Measurements from ENCODE around the gene MAFF.

The MAFF gene

DNA sequence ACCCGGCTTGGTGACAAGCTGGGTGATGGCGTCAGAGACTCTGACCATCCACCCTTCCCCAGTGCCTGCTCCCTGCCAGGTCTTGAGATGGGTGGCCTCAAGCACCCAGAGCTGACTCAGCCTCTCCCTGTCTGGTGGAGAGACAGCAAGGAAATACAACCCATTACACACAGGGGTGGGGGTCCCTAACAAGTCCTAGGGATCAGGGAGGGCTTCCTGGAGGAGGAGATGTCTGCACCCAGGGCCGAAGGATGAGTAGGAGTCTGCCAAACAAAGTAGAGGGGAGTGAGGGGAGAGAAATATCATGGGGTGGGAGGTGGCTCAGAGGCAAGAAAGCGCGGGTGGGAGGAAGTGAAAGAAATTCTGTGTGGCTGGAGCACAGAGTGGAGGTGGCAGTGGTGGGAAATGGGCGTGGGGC, 6.8 kb downstream of the MAFF start:
- TF ChIP-seq, protein P1, sequence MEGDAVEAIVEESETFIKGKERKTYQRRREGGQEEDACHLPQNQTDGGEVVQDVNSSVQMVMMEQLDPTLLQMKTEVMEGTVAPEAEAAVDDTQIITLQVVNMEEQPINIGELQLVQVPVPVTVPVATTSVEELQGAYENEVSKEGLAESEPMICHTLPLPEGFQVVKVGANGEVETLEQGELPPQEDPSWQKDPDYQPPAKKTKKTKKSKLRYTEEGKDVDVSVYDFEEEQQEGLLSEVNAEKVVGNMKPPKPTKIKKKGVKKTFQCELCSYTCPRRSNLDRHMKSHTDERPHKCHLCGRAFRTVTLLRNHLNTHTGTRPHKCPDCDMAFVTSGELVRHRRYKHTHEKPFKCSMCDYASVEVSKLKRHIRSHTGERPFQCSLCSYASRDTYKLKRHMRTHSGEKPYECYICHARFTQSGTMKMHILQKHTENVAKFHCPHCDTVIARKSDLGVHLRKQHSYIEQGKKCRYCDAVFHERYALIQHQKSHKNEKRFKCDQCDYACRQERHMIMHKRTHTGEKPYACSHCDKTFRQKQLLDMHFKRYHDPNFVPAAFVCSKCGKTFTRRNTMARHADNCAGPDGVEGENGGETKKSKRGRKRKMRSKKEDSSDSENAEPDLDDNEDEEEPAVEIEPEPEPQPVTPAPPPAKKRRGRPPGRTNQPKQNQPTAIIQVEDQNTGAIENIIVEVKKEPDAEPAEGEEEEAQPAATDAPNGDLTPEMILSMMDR (IDR thresholded peaks at IDR 0.05; ENCODE audit: low read depth, low read length), result no peak
- no peak for DNase-seq
- H3K36me3 ChIP-seq, result no peaks in the 10 kb centered on the region
- no peak overlapping the region for H3K27ac ChIP-seq
- H3K9me3 ChIP-seq (ENCODE audit: severe bottlenecking), result no peaks in the 10 kb centered on the region
- H3K4me3 ChIP-seq (ENCODE audit: low read depth, low read length), result no peak overlapping the region
- no peaks in the 10 kb centered on the region for H3K27me3 ChIP-seq (ENCODE audit: insufficient read depth, low read depth, severe bottlenecking)

DNA sequence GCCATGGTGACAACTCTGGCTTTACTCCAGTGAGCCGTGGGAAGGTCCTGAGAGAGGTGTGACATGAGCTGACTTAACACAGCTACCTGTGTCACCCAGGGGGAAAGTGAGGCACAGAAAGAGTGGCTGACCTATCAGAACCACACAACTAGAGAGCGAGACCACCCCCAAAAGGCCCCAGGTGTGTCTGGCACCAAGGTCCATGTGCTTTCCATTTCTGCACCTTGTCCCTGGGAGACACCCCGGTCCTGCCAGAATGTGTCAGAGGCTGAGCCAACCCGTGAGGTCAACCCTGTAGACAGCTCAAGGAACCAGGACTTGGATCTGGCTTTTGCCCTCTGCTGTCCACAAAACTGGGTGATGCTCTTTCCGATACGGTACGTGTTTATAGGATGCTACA, 9.8 kb downstream of the MAFF start:
- DNase-seq, result no peak
- H3K27ac ChIP-seq, result no peak overlapping the region
- H3K9me3 ChIP-seq (ENCODE audit: severe bottlenecking), result no peaks in the 10 kb centered on the region
- no peaks in the 10 kb centered on the region; the same call in 1 of the 2 replicates for H3K36me3 ChIP-seq
- TF ChIP-seq, protein P1 (IDR thresholded peaks at IDR 0.05; ENCODE audit: low read depth, low read length), result no peak
- no peak overlapping the region for H3K4me3 ChIP-seq (ENCODE audit: low read depth, low read length)
- no peaks in the 10 kb centered on the region for H3K27me3 ChIP-seq (ENCODE audit: insufficient read depth, low read depth, severe bottlenecking)

DNA sequence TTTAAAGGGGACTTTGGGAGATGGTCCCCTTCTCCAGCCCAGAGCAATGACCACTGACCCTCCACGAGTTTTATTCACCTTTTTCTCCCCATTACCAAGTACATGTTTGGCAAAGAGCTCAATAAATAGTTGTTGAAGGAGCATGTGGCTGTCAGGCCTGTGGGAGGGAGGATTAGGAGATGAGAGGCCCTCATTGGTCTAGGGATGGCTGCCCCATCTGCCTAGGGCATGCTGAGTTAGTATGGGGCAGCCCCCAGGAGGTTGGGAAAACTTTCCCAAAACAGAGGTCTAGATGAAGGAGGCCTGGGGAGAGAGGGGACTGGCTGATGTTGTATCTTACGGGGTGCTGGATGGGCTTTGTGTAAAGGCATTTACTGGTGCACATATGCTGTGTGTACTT, 10.6 kb downstream of the MAFF start:
- H3K27ac ChIP-seq, result no peak overlapping the region
- H3K36me3 ChIP-seq, result no peaks in the 10 kb centered on the region; the same call in 1 of the 2 replicates
- TF ChIP-seq, protein P1 (IDR thresholded peaks at IDR 0.05; ENCODE audit: low read depth, low read length), result no peak
- DNase-seq, result no peak
- no peaks in the 10 kb centered on the region for H3K27me3 ChIP-seq (ENCODE audit: insufficient read depth, low read depth, severe bottlenecking)
- no peak overlapping the region for H3K4me3 ChIP-seq (ENCODE audit: low read depth, low read length)
- H3K9me3 ChIP-seq (ENCODE audit: severe bottlenecking), result no peaks in the 10 kb centered on the region

- H3K27me3 ChIP-seq (ENCODE audit: insufficient read depth, low read depth, severe bottlenecking), result no peaks in the 10 kb centered on the region
- H3K4me3 ChIP-seq (ENCODE audit: low read depth, low read length), result no peak overlapping the region
- no peaks in the 10 kb centered on the region for H3K9me3 ChIP-seq (ENCODE audit: severe bottlenecking)
- no peaks in the 10 kb centered on the region; the same call in 1 of the 2 replicates for H3K36me3 ChIP-seq
- TF ChIP-seq, protein P1 (IDR thresholded peaks at IDR 0.05; ENCODE audit: low read depth, low read length), result no peak
- H3K27ac ChIP-seq, result no peak overlapping the region
- DNase-seq, result no peak
These were observed 11.7 kb downstream of the MAFF start for GRCh38 chr22:38213319-38213989.

DNA sequence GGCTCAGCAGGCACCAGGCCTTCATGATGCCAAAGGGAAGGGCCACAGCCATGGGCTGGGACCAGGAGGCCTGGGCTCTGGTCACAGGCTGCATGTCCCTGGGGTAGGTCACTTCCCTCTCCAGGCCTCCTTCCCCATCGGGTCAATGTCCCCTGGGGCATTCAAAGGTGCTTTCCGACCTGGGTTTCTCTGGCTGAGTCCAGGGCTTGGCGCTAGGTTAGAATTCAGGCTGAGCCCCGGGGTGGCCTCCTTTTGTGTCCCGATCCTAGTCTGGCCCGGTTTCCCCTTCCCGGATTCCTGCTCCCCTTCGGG, 12.2 kb downstream of the MAFF start:
- H3K27me3 ChIP-seq (ENCODE audit: insufficient read depth, low read depth, severe bottlenecking), result no peaks in the 10 kb centered on the region
- TF ChIP-seq, protein P1 (IDR thresholded peaks at IDR 0.05; ENCODE audit: low read depth, low read length), result no peak
- H3K9me3 ChIP-seq (ENCODE audit: severe bottlenecking), result no peaks in the 10 kb centered on the region
- no peaks in the 10 kb centered on the region; the same call in 1 of the 2 replicates for H3K36me3 ChIP-seq
- no peak for DNase-seq
- H3K27ac ChIP-seq, result no peak overlapping the region
- H3K4me3 ChIP-seq (ENCODE audit: low read depth, low read length), result no peak overlapping the region
